HEK293 (cell line): ENCODE data around the gene CFAP45.

ENCODE experiments used
- CTCF ChIA-PET: fragments of 350-600 bp; formaldehyde crosslinking; extraction: SDS; loops from one replicate; lab custom pipeline; 2021; ENCODE audit warnings: antibody characterized with exemption; lab: Yijun Ruan, JAX
- POLR2A ChIA-PET: fragments of 300-600 bp; formaldehyde crosslinking; extraction: SDS; loops from one replicate; lab custom pipeline; 2020; ENCODE audit warnings: antibody characterized with exemption, inconsistent platforms; lab: Yijun Ruan, JAX
- H3K27ac ChIP-seq: fragments of 200-500 bp; sonication (Bioruptor generic); 2 replicates; pipeline ENCODE4 v1.5.1; 2014; ENCODE audit warnings: low read depth, low read length, control low read depth, inconsistent platforms; ENCODE audit errors: extremely low read depth
- H3K36me3 ChIP-seq, 2 experiments: fragments of 200-500 bp in 1 of 2; sonication (Bioruptor generic) in 1 of 2; 1 replicate in 1 of 2; 2 replicates in 1 of 2; pipeline ENCODE4 v1.5.1; 2014 to 2017; ENCODE audit warnings: inconsistent platforms in 2 of 2, low read length in 2 of 2; ENCODE audit not compliant: control insufficient read depth in 2 of 2, insufficient read depth in 1 of 2
- H3K4me1 ChIP-seq: fragments of 200-500 bp; sonication (Bioruptor generic); 2 replicates; pipeline ENCODE4 v1.5.1; 2014; ENCODE audit warnings: mild to moderate bottlenecking, low read length, inconsistent platforms; ENCODE audit not compliant: control insufficient read depth, insufficient read depth
- H3K4me3 ChIP-seq: 2 replicates; pipeline ENCODE4 v1.5.1; 2011; ENCODE audit warnings: low read depth, mild to moderate bottlenecking, control low read depth, low read length, moderate library complexity
- H3K9me3 ChIP-seq: fragments of 200-500 bp; sonication (Bioruptor generic); 2 replicates; pipeline ENCODE4 v1.5.1; 2014; ENCODE audit warnings: low read depth, low read length, inconsistent platforms; ENCODE audit not compliant: control insufficient read depth, insufficient read depth
- HOXA7 ChIP-seq: sonication (generic); formaldehyde crosslinking; IDR thresholded peaks from 2 replicates; pipeline ENCODE4 v1.8.1; 2022; ENCODE audit warnings: missing genetic modification reagents, borderline replicate concordance
- KLF1 ChIP-seq: fragments of 450-650 bp; formaldehyde crosslinking; IDR thresholded peaks from 2 replicates; pipeline ENCODE4 v1.5.1; 2016; ENCODE audit warnings: missing biosample characterization, missing genetic modification characterization
- ZNF133 ChIP-seq: fragments of 450-650 bp; formaldehyde crosslinking; IDR thresholded peaks from 2 replicates; pipeline ENCODE4 v1.5.1; 2016; ENCODE audit warnings: missing biosample characterization, missing genetic modification characterization
- ZNF175 ChIP-seq: fragments of 450-650 bp; formaldehyde crosslinking; IDR thresholded peaks from 2 replicates; pipeline ENCODE4 v1.5.1; 2016; ENCODE audit warnings: missing biosample characterization, missing genetic modification characterization
- ZNF223 ChIP-seq: fragments of 450-650 bp; formaldehyde crosslinking; IDR thresholded peaks from 2 replicates; pipeline ENCODE4 v1.5.1; 2016; ENCODE audit warnings: missing biosample characterization, missing genetic modification characterization
- ZNF404 ChIP-seq: fragments of 450-650 bp; formaldehyde crosslinking; IDR thresholded peaks from 2 replicates; pipeline ENCODE4 v1.5.1; 2017; ENCODE audit warnings: missing biosample characterization, missing genetic modification characterization
- ZNF521 ChIP-seq: fragments of 450-650 bp; formaldehyde crosslinking; IDR thresholded peaks from 2 replicates; pipeline ENCODE4 v1.5.1; 2017; ENCODE audit warnings: missing biosample characterization, mild to moderate bottlenecking, missing genetic modification characterization
- ZNF707 ChIP-seq: fragments of 450-650 bp; formaldehyde crosslinking; IDR thresholded peaks from 2 replicates; pipeline ENCODE4 v1.5.1; 2016; ENCODE audit warnings: missing biosample characterization, missing genetic modification characterization
- TF ChIP-seq, protein P1 (sequence below): fragments of 450-650 bp; formaldehyde crosslinking; IDR thresholded peaks from 2 replicates; pipeline ENCODE4 v1.5.1; 2016; ENCODE audit warnings: missing biosample characterization, missing genetic modification characterization
- TF ChIP-seq, protein P2 (sequence below): fragments of 450-650 bp; formaldehyde crosslinking; IDR thresholded peaks from 2 replicates; pipeline ENCODE4 v1.5.1; 2016; ENCODE audit warnings: missing biosample characterization, missing genetic modification characterization
- TF ChIP-seq, protein P3 (sequence below): fragments of 450-650 bp; formaldehyde crosslinking; IDR thresholded peaks from 2 replicates; pipeline ENCODE4 v1.5.1; 2016; ENCODE audit warnings: missing biosample characterization, missing genetic modification characterization
- TF ChIP-seq, protein P4 (sequence below): fragments of 450-650 bp; formaldehyde crosslinking; optimal IDR thresholded peaks from 2 replicates; pipeline ENCODE3; 2016; ENCODE audit warnings: missing biosample characterization, mild to moderate bottlenecking, missing genetic modification characterization
- TF ChIP-seq, protein P5 (sequence below): fragments of 450-650 bp; formaldehyde crosslinking; IDR thresholded peaks from 2 replicates; pipeline ENCODE4 v1.5.1; 2016; ENCODE audit warnings: missing biosample characterization, missing genetic modification characterization

CFAP45 gene

DNA sequence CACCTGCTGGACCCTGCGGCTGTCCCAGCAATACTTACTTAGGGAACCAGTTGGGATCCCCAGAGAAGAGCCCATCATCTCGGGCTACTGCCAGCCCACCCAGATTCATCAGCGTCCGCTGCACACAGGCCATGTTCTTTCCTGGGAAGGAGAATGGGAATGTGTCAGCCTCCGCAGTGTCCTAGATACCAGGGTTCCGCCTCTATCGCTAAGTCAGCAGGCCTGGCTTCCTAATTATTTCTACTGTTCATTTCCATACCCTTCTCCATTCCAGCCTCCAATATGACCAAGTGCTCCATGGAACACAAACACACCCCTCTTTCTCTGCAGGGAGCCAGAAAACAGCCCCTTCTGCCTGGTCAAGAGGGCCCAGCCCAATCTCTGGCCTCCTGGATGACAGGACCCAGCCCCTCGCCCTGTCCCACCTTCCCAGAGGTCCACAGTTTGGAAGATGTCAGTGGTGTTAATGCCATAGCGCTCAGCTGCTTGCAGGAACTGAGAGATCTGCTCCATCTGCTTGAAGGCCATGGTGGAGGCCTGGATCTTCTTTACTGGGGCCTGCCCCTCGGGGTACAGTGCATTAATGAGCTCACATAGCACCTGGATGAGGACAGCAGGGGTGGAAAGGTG, 19.4 kb upstream of the CFAP45 start:
- peaks cover 6 to 56% of the 10 kb centered on the region in 2 experiments; a peak in 2 of 3 replicates for H3K36me3 ChIP-seq
- H3K27ac ChIP-seq = no peak overlapping the region
- H3K9me3 ChIP-seq = no peaks in the 10 kb centered on the region
- TF ChIP-seq, protein P1, sequence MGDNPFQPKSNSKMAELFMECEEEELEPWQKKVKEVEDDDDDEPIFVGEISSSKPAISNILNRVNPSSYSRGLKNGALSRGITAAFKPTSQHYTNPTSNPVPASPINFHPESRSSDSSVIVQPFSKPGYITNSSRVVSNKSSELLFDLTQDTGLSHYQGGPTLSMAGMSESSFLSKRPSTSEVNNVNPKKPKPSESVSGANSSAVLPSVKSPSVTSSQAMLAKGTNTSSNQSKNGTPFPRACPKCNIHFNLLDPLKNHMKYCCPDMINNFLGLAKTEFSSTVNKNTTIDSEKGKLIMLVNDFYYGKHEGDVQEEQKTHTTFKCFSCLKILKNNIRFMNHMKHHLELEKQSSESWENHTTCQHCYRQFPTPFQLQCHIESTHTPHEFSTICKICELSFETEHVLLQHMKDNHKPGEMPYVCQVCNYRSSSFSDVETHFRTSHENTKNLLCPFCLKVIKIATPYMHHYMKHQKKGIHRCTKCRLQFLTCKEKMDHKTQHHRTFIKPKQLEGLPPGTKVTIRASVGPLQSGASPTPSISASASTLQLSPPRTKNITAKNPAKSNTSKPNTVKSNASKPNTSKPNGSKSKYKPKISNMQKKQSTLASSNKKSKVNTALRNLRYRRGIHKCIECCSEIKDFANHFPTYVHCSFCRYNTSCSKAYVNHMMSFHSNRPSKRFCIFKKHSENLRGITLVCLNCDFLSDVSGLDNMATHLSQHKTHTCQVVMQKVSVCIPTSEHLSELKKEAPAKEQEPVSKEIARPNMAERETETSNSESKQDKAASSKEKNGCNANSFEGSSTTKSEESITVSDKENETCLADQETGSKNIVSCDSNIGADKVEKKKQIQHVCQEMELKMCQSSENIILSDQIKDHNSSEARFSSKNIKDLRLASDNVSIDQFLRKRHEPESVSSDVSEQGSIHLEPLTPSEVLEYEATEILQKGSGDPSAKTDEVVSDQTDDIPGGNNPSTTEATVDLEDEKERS (tag by site-specific recombination) = no peak
- no peak for TF ChIP-seq HOXA7
- no peak for TF ChIP-seq ZNF133
- no peak for TF ChIP-seq ZNF521 (tag by site-specific recombination)
- TF ChIP-seq ZNF175 (tag by site-specific recombination) = no peak
- ChIA-PET CTCF (interaction anchor here (0.8 to 1.2 kb wide), 2 partner anchors 87 to 128 kb away, joined by 3 to 6 read pairs; no protein-coding TSS in a partner anchor), POLR2A (interaction anchor here (0.8 to 1.5 kb wide), 2 partner anchors 13 to 29 kb away, joined by 3 read pairs; no protein-coding TSS in a partner anchor)
- H3K4me1 ChIP-seq = peaks cover 31% of the 10 kb centered on the region
- no peak overlapping the region for H3K4me3 ChIP-seq

DNA sequence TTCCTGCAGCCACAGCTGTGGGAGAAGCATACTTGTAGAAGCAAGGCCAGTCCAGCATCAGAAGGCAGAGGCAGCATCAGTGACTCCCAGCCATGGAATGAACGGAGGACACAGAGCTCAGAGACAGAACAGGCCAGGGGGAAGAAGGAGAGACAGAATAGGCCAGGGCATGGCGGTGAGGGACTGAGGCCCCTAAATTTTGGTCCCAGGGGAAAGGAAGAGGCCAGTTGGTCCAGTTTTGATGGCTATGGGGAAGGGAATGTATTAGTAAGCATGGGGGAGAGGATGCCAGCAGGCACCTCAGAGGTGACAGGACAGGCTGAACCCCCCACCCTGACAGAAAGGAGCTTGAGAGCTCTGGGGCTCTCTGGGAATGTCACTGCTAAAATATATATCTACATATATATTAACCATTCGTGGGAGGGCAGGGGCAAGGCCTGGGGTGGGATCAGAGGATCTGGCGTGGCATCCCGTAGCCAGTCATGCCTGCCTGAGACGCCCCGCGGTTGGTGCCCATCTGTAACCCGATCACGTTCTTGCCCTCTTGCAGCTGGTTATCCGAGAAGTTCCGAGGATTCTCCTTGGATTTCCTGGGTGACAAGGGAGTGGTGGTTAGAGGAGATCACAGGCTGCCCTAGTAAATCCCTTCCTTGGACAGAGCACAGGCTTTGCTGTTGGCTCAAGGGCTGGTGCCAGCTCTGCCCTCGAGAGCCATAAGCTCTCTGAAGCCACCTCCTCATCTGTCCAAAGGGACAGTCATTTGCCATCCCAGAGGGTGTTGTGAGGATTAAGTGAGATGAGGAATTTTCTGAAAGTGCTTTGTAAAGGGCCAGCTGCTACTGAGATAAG, 18.6 kb upstream of the CFAP45 start:
- Histone ChIP-seq H3K9me3 (no peaks in the 10 kb centered on the region), H3K36me3 (peaks cover 6 to 56% of the 10 kb centered on the region in 2 experiments; a peak in 2 of 3 replicates), H3K4me3 (no peak overlapping the region), H3K27ac (no peak overlapping the region), H3K4me1 (peaks cover 34% of the 10 kb centered on the region)
- TF ChIP-seq, protein P2, sequence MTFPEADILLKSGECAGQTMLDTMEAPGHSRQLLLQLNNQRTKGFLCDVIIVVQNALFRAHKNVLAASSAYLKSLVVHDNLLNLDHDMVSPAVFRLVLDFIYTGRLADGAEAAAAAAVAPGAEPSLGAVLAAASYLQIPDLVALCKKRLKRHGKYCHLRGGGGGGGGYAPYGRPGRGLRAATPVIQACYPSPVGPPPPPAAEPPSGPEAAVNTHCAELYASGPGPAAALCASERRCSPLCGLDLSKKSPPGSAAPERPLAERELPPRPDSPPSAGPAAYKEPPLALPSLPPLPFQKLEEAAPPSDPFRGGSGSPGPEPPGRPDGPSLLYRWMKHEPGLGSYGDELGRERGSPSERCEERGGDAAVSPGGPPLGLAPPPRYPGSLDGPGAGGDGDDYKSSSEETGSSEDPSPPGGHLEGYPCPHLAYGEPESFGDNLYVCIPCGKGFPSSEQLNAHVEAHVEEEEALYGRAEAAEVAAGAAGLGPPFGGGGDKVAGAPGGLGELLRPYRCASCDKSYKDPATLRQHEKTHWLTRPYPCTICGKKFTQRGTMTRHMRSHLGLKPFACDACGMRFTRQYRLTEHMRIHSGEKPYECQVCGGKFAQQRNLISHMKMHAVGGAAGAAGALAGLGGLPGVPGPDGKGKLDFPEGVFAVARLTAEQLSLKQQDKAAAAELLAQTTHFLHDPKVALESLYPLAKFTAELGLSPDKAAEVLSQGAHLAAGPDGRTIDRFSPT (tag by site-specific recombination) = 0 out of 2 replicates have a peak, but pooled peaks have one; percentile 19
- TF ChIP-seq, protein P3, sequence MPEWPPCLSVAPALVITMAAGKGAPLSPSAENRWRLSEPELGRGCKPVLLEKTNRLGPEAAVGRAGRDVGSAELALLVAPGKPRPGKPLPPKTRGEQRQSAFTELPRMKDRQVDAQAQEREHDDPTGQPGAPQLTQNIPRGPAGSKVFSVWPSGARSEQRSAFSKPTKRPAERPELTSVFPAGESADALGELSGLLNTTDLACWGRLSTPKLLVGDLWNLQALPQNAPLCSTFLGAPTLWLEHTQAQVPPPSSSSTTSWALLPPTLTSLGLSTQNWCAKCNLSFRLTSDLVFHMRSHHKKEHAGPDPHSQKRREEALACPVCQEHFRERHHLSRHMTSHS (tag by site-specific recombination) = no peak
- ChIA-PET CTCF (interaction anchor here (0.6 to 1.2 kb wide), 3 partner anchors 87 to 129 kb away, joined by 3 to 6 read pairs (median 3); no protein-coding TSS in a partner anchor), POLR2A (interaction anchor here (0.8 to 1.5 kb wide), 2 partner anchors 12 to 28 kb away, joined by 3 read pairs; no protein-coding TSS in a partner anchor)

DNA sequence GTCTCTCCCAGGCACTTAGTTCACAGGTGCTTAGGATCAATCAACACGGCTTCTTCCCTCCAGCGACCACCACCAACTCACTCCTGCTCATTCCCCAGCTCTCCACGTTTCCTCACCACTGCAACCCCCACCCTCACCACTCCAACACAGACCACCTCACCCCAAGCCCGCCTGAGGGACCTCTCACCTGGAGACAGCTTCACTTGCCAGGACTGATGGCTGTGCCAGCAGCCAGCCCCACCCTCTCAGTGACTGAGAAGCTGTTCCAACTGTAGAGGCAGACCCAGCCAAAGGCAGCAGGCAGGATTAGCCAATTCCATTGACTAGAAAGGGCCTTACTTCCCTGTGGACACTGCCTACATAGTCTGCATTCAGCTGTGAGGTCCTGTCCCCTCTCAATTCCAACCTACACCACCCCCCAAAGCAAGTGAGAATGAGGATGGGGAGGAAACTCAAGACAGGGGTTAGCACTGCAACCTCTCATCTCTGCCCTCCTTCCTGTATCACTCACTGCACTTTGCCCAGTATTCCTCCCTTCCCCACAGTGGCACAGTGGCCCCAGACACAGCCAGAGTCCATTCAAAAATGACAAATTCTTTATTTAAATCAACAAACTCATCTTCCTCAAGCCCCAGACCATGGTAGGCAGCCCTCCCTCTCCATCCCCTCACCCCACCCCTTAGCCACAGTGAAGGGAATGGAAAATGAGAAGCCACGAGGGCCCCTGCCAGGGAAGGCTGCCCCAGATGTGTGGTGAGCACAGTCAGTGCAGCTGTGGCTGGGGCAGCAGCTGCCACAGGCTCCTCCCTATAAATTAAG, 17.8 kb upstream of the CFAP45 start:
- Histone ChIP-seq H3K27ac (peak overlapping the region; percentile 40), H3K36me3 (peaks cover 6 to 54% of the 10 kb centered on the region in 2 experiments; a peak in 2 of 3 replicates), H3K4me3 (no peak overlapping the region), H3K4me1 (peaks cover 34% of the 10 kb centered on the region), H3K9me3 (no peaks in the 10 kb centered on the region)
- POLR2A ChIA-PET = interaction anchor here (1.3 to 1.5 kb wide), 2 partner anchors 25 to 27 kb away, joined by 3 read pairs; no protein-coding TSS in a partner anchor
- CTCF ChIA-PET = interaction anchor here (0.8 to 3.3 kb wide), 5 partner anchors 17 to 119 kb away, joined by 3 to 8 read pairs (median 6); no protein-coding TSS in a partner anchor
- TF ChIP-seq KLF1 (tag by site-specific recombination) = peak; percentile 71; the same call in 1 of the 2 replicates
- TF ChIP-seq ZNF404 (tag by site-specific recombination) = no peak
- TF ChIP-seq, protein P4, sequence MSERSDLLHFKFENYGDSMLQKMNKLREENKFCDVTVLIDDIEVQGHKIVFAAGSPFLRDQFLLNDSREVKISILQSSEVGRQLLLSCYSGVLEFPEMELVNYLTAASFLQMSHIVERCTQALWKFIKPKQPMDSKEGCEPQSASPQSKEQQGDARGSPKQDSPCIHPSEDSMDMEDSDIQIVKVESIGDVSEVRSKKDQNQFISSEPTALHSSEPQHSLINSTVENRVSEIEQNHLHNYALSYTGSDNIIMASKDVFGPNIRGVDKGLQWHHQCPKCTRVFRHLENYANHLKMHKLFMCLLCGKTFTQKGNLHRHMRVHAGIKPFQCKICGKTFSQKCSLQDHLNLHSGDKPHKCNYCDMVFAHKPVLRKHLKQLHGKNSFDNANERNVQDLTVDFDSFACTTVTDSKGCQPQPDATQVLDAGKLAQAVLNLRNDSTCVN (tag by site-specific recombination) = no peak
- no peak for TF ChIP-seq ZNF133
- no peak for TF ChIP-seq ZNF707 (tag by site-specific recombination)
- TF ChIP-seq, protein P5, sequence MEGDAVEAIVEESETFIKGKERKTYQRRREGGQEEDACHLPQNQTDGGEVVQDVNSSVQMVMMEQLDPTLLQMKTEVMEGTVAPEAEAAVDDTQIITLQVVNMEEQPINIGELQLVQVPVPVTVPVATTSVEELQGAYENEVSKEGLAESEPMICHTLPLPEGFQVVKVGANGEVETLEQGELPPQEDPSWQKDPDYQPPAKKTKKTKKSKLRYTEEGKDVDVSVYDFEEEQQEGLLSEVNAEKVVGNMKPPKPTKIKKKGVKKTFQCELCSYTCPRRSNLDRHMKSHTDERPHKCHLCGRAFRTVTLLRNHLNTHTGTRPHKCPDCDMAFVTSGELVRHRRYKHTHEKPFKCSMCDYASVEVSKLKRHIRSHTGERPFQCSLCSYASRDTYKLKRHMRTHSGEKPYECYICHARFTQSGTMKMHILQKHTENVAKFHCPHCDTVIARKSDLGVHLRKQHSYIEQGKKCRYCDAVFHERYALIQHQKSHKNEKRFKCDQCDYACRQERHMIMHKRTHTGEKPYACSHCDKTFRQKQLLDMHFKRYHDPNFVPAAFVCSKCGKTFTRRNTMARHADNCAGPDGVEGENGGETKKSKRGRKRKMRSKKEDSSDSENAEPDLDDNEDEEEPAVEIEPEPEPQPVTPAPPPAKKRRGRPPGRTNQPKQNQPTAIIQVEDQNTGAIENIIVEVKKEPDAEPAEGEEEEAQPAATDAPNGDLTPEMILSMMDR = no peak
- TF ChIP-seq ZNF223 (tag by site-specific recombination) = no peak
